ENCODE results near the gene ICE1.
"Not testable (repeated sequence)": the region's sequence is repeated elsewhere in the genome, so short reads cannot be mapped to it uniquely, and the experiment has no call there.

Gene ICE1, protein sequence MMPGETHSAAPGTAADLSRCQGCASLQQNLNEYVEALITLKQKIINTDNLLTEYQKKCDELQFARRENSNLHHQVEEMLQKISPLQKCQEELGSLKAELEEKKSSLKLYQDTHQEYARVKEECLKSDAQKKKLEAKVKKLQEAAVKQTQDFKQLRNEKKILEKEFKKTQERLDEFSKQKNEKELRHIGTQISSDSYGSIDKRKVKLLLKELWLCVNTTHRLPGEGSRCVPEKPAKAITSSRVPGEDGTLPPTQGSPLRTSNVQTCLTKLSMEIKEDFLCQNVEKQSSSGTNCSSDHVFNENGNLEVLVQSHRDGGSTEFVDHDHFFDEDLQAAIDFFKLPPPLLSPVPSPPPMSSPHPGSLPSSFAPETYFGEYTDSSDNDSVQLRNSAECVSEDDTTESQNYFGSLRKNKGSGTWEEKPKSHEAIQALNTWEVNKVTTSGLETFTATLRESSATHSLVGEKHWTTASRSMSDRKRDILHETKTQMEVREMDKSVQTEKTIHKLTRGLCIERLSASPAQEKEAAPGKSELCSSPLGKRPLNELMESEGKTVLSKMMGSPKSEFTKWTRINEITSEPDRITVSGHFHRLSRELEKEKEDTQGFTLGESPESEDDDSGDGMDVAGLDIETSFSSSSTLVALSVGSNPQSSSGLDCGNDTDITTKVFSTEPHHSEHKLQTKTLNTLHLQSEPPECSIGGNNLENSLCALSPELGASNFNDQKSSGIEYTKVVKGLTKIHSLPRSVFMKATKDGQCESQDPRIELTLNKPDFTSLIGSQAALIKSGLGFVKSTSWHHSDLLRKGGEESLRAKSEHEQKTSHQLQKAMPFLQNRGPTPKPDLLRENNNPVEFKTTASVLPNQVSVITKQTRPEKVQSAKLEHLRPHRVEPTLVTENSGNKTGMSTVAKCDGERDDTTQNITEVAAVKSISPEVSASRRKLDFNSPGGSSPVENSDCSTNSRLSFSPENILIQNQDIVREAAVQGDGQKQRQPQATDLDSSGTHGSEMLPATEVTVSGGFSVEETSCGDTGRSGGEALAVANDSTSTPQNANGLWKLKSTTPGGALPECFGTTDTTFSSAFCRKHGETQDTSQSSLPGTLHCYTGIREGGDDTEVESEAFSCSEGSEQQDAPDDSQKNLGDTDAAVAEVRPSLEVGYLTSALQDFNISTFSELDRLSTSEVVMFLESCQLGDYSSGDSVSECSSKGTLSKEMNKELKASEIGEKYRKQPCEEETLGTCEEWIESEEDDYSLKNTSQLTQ (N-terminal part only)

DNA sequence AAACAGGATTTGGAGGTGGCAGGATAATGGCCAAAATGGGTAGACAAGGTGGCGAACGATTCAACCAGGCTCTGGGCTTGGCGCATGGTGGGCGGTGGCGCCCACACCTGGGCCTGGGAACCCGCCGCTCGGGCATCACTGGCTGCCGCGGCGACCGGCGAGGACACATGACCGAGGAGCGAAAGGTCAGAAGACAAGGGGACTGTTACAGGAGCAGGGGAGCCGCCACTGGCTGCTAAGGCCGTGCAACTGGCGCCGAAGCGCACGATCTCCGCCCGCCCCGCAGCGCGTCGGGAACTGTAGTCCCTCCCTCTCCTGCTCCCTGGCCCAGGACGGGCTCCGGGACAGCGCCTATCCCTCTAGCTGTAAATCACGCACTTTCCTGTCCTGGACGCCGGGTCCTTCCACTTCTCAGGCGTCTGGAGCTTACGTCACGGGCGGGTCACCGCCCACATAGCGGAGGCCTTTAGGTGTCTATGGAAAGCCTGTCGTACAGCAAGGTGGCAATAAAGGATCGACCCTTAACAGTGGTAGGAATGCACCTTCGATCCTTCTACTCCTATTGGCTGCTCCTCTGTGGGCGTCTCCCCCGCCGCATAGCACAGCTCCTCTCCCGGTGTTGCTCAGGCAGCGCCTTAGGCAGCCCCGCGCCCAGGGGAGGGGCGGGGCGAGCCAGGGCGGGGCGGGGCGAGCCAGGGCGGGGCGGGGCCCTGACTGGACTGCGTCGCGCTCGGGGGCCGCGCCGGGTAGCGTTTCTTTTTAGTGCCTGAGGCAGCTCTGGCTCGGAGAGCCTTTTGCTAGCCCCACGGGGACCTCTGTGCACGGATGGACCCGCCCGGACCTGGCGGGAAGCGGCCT, at the start of gene ICE1:
Gene ICE1, plus strand, starts transcription at position 717 of the 858 bp plus-strand sequence. CDS start 239 bp downstream, outside the sequence.
- DNase-seq, result peak; percentile 99 to 100

DNA sequence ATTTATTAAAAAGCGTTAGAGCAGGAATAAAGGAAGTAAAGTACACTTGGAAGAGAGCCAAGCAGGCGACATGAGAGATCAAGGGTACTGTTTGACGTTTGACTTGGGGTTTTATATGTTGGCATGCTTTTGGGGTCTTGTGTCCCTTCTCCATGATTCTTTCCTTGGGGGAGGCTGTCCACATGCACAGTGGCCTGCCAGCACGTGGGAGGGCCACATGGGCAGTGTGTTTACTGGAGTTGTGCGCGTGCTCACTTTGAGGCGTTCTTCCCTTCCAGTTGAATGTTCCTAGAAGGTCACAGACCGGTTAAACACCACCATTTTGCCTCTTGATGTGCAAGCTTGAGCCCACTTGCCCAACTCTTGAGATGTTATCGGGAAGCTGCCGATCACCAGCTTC, 49.5 kb upstream of the ICE1 start:
- DNase-seq, result no peak

DNA sequence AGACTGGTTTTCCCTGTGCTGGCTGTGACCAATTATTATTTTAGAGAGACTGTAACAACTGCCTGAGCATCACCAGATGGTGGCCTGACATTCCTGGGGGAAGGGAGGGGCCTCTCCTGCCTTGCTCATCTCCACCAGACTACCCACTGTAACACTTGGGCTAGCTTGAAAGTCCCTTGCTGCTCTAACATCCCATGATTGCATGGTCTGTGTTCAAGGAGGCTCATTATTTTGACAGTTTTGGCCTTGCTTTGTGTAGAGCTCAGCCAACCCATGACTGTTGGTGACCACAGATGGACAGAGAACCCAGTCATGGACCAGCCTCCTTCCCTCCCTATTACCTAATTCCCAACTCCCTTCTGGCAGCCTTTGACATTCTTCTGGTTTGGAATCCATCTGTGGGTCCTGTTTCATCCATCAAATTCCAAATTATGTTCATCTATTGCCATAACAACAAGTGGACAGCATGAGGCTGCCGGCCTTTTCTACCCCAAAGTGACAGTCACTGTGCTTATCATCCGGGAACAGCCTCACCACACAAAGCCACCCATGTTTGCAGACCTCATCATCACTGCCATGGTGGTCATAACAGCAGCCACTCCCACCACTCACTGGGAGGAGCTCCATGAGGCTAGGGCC, 49.0 kb upstream of the ICE1 start:
- DNase-seq, result no peak

DNA sequence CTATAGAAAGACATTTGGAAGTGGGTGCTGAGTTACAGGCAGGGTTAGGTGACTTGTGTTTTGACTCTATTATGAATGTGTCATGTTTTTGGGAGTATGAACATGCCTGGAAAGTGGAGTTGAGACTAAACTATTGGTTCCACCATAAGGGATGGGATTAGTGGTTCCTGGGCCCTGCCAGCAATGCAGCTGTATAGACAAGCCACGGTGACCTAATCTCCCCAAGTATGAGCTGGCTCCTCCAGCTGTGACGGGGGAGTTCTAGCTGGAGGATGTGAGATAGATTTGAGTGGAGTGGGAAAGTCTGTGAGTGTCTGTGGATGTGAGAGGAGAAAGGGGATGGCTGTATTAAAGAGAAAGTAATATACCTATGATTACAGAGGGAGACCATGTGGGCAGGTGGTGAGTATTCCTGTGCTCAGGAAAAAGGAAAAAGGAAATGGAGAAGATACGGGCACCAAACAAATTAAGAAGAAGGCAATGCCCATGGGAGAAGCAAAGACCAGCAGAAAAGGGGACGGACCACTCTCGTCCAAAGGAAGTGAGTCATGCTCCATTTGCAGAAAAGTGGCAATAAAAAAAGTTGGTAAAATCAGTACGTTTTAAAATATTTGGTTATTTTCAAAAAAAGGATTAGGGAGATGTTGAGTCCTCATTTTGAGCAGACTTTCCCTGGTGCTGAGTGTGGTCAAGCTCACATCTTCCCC, 48.3 kb upstream of the ICE1 start:
- no peak for DNase-seq

DNA sequence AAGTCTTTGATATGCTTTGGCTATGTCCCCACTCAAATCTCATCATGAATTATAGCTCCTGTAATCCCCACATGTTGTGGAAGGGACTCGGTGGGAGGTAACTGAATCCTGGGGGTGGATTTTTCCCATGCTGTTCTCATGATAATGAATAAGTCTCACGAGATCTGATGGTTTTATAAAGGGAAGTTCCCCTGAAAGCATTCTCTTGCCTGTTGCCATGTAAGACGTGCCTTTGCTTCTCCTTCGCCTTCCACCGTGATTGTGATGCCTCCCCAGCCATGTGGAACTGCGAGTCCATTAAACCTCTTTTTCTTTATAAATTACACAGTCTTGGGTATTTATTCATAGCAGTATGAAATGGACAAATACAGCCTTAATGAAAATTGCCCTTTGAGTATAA, 44.7 kb upstream of the ICE1 start:
- no peak for DNase-seq

DNA sequence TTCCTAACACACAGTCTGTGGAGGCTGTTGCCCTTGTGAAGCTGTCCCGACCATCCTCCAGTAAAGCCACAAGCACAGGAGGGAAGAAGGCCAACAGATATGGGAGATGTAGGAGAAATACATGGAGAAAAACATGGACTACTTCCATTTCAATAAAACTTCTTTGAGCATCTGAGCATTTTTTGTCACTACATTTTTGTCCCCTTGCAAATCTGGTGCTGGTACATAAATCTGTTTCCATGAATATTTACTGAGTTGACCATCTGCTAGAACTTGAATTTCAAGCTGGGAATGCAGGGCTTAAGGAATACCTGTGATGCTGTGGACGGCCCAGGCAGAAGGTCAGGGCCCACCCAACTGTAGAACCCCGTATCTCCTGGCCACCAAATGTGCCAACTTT, 43.9 kb upstream of the ICE1 start:
- no peak for DNase-seq

DNA sequence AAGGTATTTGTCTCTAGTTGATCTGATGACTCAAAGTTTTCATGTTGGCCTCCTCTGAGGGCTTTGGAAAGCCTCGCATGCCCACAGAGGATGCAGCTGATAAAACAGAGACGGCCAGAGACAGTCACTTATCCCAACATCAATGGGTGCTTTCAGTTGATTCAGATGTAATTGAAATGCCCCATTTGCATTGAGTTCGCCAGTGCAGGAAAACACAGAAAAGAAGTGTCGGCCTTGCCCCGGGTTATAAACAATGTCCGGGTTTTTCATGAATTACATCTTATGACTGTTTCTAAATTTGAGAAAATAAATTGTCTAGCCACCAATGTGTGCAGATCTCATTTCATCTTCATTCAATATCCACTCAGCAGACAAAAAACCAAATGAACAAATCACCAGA, 42.2 kb upstream of the ICE1 start:
- DNase-seq, result no peak

DNA sequence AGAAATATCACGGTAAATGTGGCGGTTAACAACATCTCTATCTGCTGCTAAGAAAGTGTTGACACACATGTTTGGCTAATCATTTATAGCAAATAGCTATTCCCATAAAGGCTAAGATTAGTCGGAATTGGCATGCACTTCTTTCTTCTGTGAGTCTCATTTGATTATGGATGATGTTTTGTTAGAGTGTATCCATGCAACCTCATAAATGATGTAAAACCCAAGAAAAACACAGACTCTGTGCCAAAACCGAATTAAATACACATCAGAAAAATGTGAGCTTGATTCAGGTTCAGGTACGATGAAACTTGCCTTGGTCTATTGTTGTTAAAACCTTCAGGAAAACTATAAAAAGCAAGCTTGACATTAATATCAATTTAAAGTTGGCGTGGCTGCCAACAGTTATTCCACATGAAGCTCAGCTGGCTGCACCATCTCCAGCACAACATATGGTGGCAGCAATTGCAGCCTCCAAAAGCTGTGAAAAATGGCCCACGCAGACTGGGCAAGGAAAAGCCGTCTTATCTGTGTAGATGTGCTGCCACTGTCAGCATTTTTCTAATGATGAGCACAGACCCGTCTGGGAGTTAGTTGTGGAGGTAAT, 41.1 kb upstream of the ICE1 start:
- DNase-seq, result no peak

DNA sequence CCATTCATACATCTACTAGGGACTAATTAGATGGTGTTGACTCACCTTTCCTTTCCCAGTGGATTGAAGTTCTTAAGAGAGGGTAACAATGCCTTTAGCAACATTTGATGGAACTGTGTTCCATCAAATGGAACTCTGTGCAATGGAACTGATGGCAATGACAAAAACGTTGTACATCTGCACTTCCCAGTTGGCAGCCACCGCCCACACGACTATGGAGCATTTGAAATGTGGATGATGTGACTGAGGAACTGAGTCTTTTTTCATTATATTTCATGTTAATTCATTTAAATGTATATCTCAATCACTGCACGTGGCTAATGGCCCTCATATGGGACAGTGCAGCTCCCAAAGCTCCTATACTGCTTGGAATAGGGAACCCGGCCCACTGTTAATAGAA, 39.0 kb upstream of the ICE1 start:
- no peak for DNase-seq

DNA sequence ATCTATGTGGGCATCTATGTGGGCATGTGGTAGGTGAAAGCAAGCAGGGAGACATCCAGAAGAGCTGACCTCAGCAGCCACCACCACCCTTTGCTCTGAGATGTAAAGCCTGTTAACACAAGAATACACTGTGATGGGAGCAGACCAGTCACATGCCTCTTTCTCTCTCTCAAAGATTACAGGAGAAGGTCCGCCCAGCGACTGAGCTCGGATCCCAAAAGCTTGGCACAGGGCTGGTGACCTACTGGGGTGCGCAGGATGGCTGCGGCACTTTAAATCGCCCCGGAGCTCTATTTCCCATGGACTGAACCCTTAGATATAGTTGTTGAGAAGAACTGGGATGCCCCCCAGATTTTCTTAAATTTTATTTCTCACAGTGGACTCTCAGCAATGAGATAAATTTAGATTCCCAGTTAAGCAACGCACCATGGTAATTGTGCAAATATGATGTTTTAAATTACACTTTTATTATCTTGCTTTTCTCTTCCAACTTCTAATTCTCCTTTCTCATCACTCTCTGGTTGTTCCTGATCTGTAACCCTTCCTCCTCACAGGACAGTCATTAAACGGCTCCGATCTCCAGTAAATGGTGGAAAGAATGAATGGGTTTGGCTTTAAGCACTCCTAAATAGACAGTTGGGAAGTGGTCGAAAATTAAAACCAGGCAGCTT, 37.7 kb upstream of the ICE1 start:
- no peak for DNase-seq

DNA sequence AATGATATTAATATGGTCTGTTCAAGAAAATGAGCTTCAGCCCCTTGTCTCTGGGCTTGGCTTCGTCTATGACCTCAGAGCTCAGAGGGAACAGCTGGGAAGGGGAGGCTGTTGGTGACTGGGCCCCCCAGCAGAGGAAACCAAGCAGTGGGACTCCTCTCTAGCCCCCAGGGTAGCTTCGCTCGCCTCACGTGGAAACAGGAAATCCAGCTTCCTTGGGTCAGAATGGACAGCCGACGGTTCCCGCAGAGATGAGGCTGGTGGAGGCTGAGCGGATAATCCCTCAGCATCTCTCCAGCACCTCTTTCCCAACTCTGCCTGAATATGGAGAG, 37.2 kb upstream of the ICE1 start:
- DNase-seq, result no peak

DNA sequence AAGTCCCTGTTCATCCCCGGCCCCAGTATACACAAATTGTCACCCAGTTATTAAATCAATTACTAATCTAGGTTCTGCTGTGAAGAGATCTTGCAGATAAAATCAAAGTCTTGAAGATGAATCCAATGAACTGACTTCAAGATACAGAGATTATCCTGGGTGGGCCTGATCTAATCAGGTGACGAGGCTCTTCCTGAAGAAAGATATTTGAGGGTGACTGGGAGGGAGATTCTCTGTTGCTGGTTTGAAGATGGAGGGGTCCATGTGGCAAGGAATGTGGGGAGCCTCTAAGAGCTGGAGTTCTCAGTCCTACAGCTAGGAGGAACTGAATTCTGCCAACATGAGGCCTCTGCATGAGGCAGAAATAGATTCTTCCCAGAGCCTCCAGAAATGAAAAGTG, 36.1 kb upstream of the ICE1 start:
- DNase-seq, result no peak

DNA sequence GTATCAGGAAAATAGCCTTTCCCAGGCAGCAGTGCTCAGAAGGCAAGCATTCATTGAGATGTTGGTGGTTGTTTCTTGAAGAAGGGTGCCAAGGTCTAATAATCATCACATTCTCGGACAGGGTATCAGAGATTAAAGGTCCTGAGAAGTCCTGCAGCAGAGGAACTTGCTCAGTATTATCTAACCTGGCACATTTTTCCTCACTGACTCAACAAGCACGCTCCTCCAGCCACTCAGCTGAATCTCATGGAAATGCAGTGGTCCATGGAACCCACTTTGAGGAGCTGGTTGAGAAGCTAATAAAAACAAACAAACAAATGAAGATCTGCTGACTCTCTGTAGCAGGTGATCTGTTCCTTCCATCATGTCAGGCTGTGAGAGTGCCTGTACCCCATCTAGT, 35.3 kb upstream of the ICE1 start:
- DNase-seq, result no peak

DNA sequence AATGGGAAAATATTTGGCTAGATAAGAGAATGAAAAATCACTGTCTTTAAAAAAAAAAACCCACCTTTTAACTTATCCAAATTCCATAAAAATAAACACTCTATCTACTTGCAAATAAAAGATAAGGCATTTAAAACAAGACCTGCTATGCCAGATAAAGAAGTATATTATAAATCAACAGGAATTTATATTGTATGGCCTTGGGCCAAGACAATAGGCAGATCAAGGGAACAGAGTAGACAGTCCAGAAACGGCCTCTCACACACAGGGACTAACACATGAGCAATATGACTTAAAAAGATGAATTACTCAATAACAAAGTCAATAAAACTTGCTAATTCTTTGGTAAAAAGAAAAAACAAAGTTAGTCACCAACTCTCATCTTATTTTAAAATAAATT, 34.7 kb upstream of the ICE1 start:
- no peak for DNase-seq

DNA sequence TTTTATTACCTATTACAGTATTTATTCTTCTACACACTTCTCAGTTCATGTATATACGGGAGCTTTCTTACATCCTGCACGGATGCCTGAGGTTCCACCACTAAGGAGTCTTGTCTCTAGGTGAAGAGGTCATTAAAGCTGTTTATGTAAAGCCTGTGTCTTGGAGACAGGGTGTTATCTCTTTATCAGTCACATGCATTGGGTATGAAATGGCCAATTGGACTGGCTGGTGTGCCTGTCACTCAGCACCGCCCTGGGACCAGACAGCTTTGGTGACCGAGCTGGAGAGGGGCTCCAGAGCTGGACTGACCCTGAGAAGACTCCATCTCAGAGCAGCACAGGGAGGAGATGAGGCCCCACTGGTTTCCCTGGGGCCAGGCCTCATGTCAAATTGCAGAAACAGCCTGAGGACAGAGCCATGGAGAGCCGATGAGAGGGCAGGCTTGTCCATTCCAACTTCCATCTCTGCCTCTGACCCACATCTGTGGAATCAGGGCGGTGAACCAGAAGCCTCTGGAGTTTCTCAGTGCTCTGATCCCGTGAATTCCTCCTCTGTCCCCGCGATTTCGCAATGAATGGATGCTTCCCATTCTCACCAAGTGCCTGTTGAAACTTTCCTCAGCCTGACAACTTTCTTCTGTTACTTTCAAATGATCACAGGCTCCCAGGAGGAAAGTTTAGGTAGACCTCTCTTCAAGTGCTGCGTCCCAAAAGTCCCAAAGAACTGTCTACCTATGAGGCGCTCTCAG, 32.2 kb upstream of the ICE1 start:
- DNase-seq, result not testable (repeated sequence)

DNA sequence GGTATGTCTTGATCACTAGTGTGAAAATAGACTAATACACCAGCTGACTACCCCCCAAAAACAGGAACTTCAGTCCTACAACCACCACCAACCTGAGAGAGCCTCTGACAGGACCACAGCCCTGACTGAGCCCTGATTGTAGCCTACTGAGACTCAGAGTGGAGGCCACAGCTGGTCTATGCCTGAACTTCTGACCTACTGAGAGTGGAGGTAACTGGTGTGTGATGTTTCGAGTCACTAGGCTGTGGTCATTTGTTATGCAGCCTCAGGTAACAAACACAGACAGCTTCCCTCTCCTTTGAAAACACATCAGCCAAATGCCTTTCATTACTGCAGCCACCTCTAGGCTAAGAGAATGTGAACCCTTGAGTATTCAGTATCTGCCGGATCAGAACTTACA, 30.0 kb upstream of the ICE1 start:
- DNase-seq, result not testable (repeated sequence)

DNA sequence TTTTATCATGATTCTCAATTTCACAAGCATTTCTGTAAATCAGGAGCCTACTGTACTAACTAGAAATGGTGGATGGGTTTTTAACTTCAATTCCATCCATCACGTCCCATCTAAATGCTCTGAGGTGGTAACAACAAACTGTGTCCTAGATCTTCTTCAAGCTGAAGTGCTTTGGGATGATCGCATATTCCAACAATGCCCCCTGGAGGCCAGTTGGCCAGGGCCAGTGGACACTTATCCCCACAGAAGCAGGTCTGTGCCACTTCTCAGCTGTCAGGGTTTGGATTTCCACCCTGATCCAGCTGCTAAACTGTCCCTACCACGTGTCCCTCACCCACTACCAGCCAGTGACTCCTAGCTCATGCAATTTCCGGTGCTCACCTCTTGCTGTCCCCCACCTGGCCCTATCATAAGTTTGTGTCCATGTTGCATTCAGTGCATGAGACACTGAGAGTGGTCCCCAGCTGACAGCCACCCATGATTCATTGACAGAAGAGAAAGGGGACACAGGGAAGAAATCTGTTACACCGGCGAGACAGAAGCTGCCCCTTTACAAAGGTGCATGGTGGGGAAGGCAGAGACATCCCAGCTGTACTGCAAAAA, 28.0 kb upstream of the ICE1 start:
- peak; percentile 27 to 42 for DNase-seq

DNA sequence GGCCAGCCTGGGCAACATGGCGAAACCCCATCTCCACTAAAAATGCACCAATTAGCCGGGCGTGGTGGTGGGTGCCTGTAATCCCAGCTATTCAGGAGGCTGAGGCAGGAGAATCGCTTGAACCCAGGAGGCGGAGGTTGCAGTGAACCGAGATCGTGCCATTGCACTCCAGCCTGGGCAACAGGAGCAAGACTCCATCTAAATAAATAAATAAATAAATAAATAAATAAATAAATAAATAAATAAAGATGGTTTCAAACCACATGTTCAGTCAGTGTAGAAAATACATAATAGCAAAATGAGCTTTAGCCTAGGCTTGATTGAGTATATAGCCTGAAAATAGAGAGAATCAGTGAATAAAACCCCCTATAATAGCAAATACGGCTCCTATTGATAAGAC, 27.4 kb upstream of the ICE1 start:
- DNase-seq, result not testable (repeated sequence)

DNA sequence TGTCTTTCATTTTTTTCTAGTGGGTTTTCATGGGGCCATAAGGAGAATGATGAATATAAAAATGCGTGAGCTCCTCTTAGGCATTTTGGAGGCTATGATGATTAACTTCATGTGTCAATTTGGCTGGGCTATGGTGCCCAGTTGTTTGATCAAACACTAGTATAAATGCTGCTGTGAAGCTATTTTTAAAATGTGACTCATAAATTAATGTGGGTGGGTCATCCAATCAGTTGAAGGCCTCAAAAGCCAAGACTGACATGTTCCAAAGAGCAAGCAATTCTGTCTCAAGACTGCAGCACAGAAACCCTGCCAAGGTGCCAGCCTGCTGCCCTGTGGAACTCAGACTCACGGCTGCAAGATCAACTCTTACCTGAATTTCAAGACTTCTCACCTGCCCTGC, 24.4 kb upstream of the ICE1 start:
- DNase-seq, result no peak

All from NCI-H1930 (cell line).